HG02623 (cell line): ENCODE measurements around the gene ATAD3A.

ENCODE experiments used
- ATAC-seq: cut with Tn5 transposase; IDR thresholded peaks from one replicate; pipeline ENCODE4 v1.9.1; 2021; ENCODE audit warnings: moderate library complexity; ENCODE audit not compliant: unreplicated experiment

Gene ATAD3A

GRCh38 chr1:1577367-1578011, 65.5 kb downstream of the ATAD3A start:
- ATAC-seq = no peak

- ATAC-seq = no peak
These were observed 66.5 kb downstream of the ATAD3A start for GRCh38 chr1:1578371-1578940.

- no peak for ATAC-seq
These were observed 70.8 kb downstream of the ATAD3A start for GRCh38 chr1:1582585-1583346.

DNA sequence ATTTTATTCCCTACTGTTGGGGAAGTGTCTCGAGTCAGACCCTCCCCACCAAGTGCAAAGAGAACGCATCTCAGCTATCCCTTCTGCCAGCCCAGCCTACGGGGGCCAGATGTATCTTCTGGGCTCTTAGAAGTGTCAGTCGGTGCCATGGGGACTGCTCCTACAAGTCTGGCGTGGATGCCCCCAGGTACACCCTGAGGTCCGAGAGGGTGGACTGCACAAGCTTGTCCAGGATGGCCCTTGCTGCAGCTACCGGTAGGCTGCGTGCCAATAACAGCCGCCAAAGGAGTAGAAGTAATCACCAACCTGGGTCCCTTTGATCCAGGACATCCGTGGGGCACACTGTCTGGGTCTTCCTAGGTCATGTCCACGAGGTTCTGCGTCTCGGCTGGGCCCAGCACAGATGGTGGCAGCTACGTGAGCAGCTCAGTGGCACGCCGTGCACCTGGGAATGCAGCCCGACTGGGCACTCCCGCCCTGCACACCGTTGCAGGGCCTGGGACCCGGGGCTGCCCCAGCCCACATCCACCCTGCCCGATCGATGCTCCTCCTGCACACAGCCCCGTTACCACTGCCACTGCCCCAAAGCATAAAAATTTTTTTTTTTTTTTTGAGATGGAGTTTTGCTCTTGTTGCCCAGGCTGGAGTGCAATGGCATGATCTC, 71.5 kb downstream of the ATAD3A start:
- no peak for ATAC-seq
